Parathyroid adenoma (tissue), 2 donors: ENCODE results near the gene LRRC4C.

Source experiments
- H2AFZ ChIP-seq: fragments of 300-600 bp; sonication (generic); one replicate; pipeline ENCODE4 v1.7.0; 2017; ENCODE audit warnings: antibody characterized with exemption, mild to moderate bottlenecking
- H3K27ac ChIP-seq: fragments of 300-600 bp; sonication (generic); one replicate; pipeline ENCODE4 v1.7.0; 2017
- H3K27me3 ChIP-seq: fragments of 300-600 bp; sonication (generic); one replicate; pipeline ENCODE4 v1.7.0; 2017; ENCODE audit warnings: low read length; ENCODE audit not compliant: control insufficient read depth, insufficient read depth
- H3K36me3 ChIP-seq: fragments of 300-600 bp; sonication (generic); one replicate; pipeline ENCODE4 v1.7.0; 2017; ENCODE audit warnings: low read length; ENCODE audit not compliant: control insufficient read depth, insufficient read depth
- H3K4me1 ChIP-seq: fragments of 300-600 bp; sonication (generic); one replicate; pipeline ENCODE4 v1.7.0; 2017; ENCODE audit warnings: control low read depth
- H3K4me2 ChIP-seq: fragments of 300-600 bp; sonication (generic); one replicate; pipeline ENCODE4 v1.7.0; 2017; ENCODE audit warnings: low read length
- H3K4me3 ChIP-seq: fragments of 300-600 bp; sonication (generic); one replicate; pipeline ENCODE4 v1.7.0; 2017; ENCODE audit warnings: low read depth, low read length
- H3K79me2 ChIP-seq: fragments of 300-600 bp; sonication (generic); one replicate; pipeline ENCODE4 v1.7.0; 2017; ENCODE audit warnings: control low read depth
- H3K9ac ChIP-seq: fragments of 300-600 bp; sonication (generic); one replicate; pipeline ENCODE4 v1.7.0; 2017; ENCODE audit warnings: mild to moderate bottlenecking
- H3K9me3 ChIP-seq: fragments of 300-600 bp; sonication (generic); one replicate; pipeline ENCODE4 v1.7.0; 2017; ENCODE audit warnings: low read length; ENCODE audit not compliant: control insufficient read depth
- TF ChIP-seq, protein P1 (sequence below): fragments of 300-600 bp; sonication (generic); IDR thresholded peaks from one replicate; pipeline ENCODE4 v1.7.0; 2017; ENCODE audit warnings: antibody characterized with exemption, mild to moderate bottlenecking
- donor health status: primary hyperparathyroidism.

LRRC4C gene

DNA sequence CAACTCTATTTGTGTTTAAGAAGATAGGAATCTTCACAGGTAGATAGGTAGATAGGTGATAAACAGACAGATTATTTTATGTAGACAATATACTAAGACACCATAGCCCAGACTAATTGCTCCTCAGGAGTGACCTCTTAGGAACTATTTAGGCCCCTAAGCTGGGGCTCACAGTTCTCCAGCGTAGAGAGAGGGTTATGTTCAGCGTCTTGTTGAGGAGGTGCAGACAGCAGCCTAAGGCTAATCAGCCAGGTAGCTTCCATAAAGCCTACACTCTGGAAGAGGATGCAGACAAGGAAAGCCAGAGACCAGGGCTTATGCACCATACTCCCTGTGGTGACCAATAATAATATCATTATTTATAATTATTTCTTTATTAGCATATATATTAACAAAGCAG is 705.2 kb downstream of the LRRC4C start:
- H3K4me1 ChIP-seq, result no peaks in the 10 kb centered on the region
- H2AFZ ChIP-seq, result no peak overlapping the region
- no peak overlapping the region for H3K4me2 ChIP-seq
- no peaks in the 10 kb centered on the region for H3K9me3 ChIP-seq
- no peaks in the 10 kb centered on the region for H3K36me3 ChIP-seq
- H3K27me3 ChIP-seq, result no peaks in the 10 kb centered on the region
- H3K27ac ChIP-seq, result no peak overlapping the region
- no peak overlapping the region for H3K4me3 ChIP-seq
- H3K79me2 ChIP-seq, result no peaks in the 10 kb centered on the region
- H3K9ac ChIP-seq, result no peak overlapping the region
- TF ChIP-seq, protein P1, sequence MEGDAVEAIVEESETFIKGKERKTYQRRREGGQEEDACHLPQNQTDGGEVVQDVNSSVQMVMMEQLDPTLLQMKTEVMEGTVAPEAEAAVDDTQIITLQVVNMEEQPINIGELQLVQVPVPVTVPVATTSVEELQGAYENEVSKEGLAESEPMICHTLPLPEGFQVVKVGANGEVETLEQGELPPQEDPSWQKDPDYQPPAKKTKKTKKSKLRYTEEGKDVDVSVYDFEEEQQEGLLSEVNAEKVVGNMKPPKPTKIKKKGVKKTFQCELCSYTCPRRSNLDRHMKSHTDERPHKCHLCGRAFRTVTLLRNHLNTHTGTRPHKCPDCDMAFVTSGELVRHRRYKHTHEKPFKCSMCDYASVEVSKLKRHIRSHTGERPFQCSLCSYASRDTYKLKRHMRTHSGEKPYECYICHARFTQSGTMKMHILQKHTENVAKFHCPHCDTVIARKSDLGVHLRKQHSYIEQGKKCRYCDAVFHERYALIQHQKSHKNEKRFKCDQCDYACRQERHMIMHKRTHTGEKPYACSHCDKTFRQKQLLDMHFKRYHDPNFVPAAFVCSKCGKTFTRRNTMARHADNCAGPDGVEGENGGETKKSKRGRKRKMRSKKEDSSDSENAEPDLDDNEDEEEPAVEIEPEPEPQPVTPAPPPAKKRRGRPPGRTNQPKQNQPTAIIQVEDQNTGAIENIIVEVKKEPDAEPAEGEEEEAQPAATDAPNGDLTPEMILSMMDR, result no peak

DNA sequence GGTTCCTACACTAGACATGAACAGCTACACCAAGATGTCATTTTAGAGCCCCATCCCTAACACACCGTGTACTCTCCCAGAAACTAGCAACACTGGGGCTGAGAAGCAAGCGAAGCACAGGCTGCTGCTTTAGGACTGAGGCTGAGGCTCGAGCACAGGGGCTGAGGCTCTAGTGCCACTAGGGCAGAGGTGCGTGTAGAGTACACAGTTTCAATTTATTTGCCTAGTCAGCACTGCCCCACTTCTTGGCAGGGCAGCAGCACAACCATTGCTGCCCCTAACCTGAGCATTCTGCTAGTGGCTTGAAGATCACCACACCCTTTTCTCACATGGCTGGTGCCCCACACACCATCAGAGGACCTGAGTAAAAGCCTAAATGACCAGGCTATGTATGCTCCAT is 713.2 kb downstream of the LRRC4C start:
- no peak overlapping the region for H3K9ac ChIP-seq
- H3K4me3 ChIP-seq, result no peak overlapping the region
- no peaks in the 10 kb centered on the region for H3K27me3 ChIP-seq
- H3K9me3 ChIP-seq, result no peaks in the 10 kb centered on the region
- TF ChIP-seq, protein P1, result no peak
- no peak overlapping the region for H2AFZ ChIP-seq
- no peak overlapping the region for H3K4me2 ChIP-seq
- no peak overlapping the region for H3K27ac ChIP-seq
- no peaks in the 10 kb centered on the region for H3K4me1 ChIP-seq
- H3K79me2 ChIP-seq, result no peaks in the 10 kb centered on the region
- H3K36me3 ChIP-seq, result no peaks in the 10 kb centered on the region

DNA sequence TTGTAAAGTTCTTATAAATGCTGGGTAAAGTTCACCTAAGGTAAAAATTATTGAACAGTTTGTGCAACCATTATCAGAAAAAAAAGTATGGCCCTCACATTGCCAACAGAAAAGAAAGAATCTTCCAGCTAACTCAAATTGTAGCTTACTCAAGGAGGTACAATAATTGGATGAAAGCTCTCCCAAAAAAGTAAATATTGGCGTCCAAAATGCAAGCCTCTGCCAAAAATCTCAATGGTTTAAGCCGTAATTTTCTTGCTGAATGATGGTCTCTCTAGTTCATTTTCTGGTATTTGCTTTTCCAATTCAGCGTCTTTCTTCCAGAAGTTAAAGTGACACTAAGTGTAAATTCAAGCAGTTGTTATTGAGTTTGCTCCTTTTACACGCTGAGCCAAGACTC is 727.3 kb downstream of the LRRC4C start:
- Histone ChIP-seq H3K9me3 (no peaks in the 10 kb centered on the region), H3K4me1 (no peaks in the 10 kb centered on the region), H2AFZ (no peak overlapping the region), H3K9ac (no peak overlapping the region), H3K79me2 (no peaks in the 10 kb centered on the region), H3K4me2 (no peak overlapping the region), H3K36me3 (no peaks in the 10 kb centered on the region), H3K27ac (no peak overlapping the region), H3K4me3 (no peak overlapping the region), H3K27me3 (no peaks in the 10 kb centered on the region)
- TF ChIP-seq, protein P1, result no peak

DNA sequence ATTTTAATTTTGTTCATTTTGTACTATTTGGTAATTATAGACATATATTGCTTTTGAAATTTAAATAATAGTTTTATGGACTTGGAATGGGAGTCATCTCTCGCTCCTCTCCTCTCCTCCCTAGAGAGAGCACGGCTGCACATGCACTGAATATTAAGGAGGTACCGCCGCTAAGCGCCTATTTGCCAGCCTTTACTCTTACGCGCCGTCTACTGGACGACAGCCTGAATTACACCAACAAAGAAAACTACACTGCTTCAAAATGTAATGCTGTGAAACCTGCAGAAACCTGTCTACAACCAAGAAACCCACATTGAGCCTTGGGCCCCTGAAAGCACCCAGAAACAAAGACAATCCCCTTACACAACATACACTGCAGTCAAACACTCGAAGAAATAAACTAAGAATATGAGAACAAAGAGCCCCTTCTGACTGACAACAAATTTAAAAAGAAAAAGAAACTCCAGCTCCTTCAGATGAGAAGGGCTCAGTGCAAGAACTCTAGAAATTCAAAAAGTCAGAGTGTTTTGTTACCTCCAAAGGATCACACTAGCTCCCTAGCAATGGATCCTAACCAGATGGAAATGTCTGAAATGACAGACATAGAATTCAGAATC is 737.2 kb downstream of the LRRC4C start:
- Histone ChIP-seq H3K27ac (no peak overlapping the region), H3K9ac (no peak overlapping the region)
- TF ChIP-seq, protein P1, result no peak

More for the DNA sequence above, 737.2 kb downstream of the LRRC4C start:
- no peaks in the 10 kb centered on the region for H3K79me2 ChIP-seq
- H3K27me3 ChIP-seq, result no peaks in the 10 kb centered on the region
- no peak overlapping the region for H3K4me3 ChIP-seq
- no peak overlapping the region for H2AFZ ChIP-seq
- no peaks in the 10 kb centered on the region for H3K36me3 ChIP-seq
- no peak overlapping the region for H3K4me2 ChIP-seq
- H3K9me3 ChIP-seq, result no peaks in the 10 kb centered on the region
- H3K4me1 ChIP-seq, result no peaks in the 10 kb centered on the region
